Activated CD4-positive, alpha-beta T cell treated with anti-CD3 and anti-CD28 coated beads, Interleukin-2, amount 10 ng/mL, durations not matched to agents 24 days and 14 days (primary cell): ENCODE measurements around the gene FRMD8. TPM values are rescaled to one million over a fixed set of nuclear protein-coding genes. Genes with fewer than 3 reads are reported as not detected.

ENCODE experiments used
- DNase-seq: peaks from one replicate; pipeline ENCODE4 v3.0.0; 2022
- H3K27ac Mint-ChIP-seq: one replicate; pipeline ENCODE4 v1.8.0; 2022; ENCODE audit warnings: mild to moderate bottlenecking, mixed read lengths
- H3K27me3 Mint-ChIP-seq: one replicate; pipeline ENCODE4 v1.8.0; 2022; ENCODE audit warnings: mixed read lengths
- H3K36me3 Mint-ChIP-seq: one replicate; pipeline ENCODE4 v1.8.0; 2022; ENCODE audit warnings: low read depth, mild to moderate bottlenecking, mixed read lengths
- H3K4me1 Mint-ChIP-seq: one replicate; pipeline ENCODE4 v1.8.0; 2021; ENCODE audit warnings: mixed read lengths
- H3K4me3 Mint-ChIP-seq: one replicate; pipeline ENCODE4 v1.8.0; 2022; ENCODE audit warnings: mild to moderate bottlenecking, moderate library complexity, mixed read lengths
- H3K9me3 Mint-ChIP-seq: one replicate; pipeline ENCODE4 v1.8.0; 2021; ENCODE audit warnings: mixed read lengths
- intact Hi-C: fragments of 100-400 bp; cut with micrococcal nuclease; formaldehyde crosslinking; loops from one replicate; pipeline ENCODE4 v1.15.1; 2023
- total RNA-seq: library from RNA; stranded (reverse); gene quantifications from 2 replicates; pipeline ENCODE4 v1.2.3, GENCODE V29; 2022

The FRMD8 gene
- total RNA-seq, 1 donor from 2014 or later: 46.7 TPM

DNA sequence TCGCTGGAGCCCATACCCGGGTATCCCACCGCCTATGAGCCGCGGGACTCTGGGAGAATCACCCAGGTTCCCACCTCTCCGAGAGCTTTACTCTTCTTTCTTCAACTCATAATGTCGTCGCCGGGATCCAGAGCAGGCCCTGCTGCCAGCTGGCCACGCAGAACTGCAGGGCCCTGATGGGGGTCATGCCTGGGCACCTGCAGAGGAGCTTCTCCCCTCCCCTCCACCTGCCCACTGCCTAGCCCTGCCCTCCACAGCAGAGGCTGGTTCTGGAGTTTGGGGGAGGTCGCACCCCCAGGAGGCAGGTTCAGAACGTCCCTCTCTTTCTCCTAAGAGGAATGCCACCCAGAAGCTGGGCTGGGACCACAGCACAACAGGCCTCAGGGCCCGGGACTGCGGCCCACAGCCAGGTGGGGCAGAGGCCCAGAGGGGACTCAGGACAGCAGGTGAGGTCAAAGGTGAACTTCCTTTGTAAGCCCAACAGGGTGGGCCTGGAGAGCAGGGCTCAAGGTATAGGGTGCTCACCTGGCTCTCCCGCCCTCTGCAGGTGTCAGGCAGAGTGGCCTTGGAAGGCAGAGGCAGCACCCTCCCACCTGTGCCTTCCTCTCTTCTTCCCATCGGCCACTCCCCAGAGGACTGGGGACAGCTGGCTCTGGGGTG lies 5.8 kb upstream of the FRMD8 start:
- Mint-ChIP-seq H3K36me3 (no peaks in the 10 kb centered on the region), H3K27me3 (no peaks in the 10 kb centered on the region), H3K4me3 (peak overlapping the region; percentile 83), H3K9me3 (no peaks in the 10 kb centered on the region), H3K27ac (peak overlapping the region; percentile 56), H3K4me1 (peaks cover 36% of the 10 kb centered on the region)
- DNase-seq: no peak
- intact Hi-C loops: no loop called here

DNA sequence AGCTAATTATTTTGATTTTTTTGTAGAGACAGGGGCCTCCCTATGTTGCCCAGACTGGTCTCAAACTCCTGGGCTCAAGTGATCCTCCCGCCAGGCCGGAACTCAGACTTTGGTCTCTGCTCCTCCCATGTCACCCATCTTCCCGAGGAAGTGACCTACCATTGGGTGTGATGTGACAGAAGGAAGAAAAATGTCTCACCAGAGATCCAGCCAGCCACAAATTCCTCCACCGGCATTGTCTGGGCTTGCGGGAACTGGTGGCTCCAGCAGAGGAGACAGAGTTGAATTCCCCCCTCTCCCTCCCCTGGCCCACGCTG lies 4.8 kb upstream of the FRMD8 start:
- no peaks in the 10 kb centered on the region for H3K9me3 Mint-ChIP-seq
- peak overlapping the region; percentile 96 for H3K27ac Mint-ChIP-seq
- H3K27me3 Mint-ChIP-seq: no peaks in the 10 kb centered on the region
- peak; percentile 85 for DNase-seq
- H3K4me3 Mint-ChIP-seq: peak overlapping the region; percentile 83
- H3K36me3 Mint-ChIP-seq: no peaks in the 10 kb centered on the region
- H3K4me1 Mint-ChIP-seq: peaks cover 37% of the 10 kb centered on the region
- intact Hi-C loops: loop anchor here (1.0 kb wide), 7 partner anchors 15 to 129 kb away; partner anchors contain the start of gene NEAT1

DNA sequence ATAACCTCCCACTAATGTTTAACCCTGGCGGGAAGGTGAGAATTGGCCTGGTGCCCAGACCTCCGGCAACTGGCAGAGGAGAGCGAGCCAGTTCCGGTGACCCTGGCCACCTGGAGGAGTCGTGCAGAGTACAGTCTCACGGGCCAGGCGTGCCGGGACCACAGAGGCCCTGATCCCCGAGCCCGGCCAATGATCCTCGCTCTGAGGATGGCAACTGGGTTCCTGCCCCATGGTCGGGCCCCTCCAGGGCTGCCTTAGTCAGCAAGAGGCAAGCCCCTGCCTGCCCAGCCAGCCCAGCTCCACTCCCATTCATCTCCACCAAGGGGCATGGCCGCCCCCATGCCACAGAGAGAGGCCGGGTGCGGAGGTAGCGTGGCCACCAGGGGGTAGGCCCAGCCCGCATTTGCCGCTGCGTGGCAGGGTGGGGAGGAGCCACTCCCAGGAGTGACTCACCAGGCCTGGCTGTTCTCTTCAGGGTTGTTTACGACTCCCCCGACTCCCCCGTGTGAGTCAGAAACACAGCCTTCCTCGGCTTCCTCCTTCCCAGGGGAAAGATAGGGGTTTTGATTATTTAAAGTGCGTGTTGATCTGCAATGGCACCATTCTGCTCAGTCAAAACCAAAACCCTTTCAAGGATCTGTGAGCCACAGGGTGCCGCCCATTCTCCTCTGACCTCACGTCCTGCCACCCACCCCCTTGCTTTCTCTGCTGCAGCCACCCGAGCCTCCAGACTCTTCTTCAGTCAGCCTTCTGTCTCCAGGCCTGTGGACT lies 4.2 kb upstream of the FRMD8 start, which contains the start of gene SLC25A45:
Gene SLC25A45 (minus strand): TSS at position 614 of the 771 bp plus-strand sequence. CDS start 695 bp downstream, outside the sequence.
- H3K27me3 Mint-ChIP-seq: no peaks in the 10 kb centered on the region
- H3K9me3 Mint-ChIP-seq: no peaks in the 10 kb centered on the region
- peak within 1 kb of the TSS; percentile 83 for H3K4me3 Mint-ChIP-seq
- peaks cover 40% of the 10 kb centered on the region for H3K4me1 Mint-ChIP-seq
- peak; percentile 97 for DNase-seq
- intact Hi-C loops: loop anchor here (1.0 kb wide), 7 partner anchors 16 to 128 kb away; partner anchors contain the start of gene NEAT1
- peak within 1 kb of the TSS; percentile 96 for H3K27ac Mint-ChIP-seq
- no peaks in the 10 kb centered on the region for H3K36me3 Mint-ChIP-seq

DNA sequence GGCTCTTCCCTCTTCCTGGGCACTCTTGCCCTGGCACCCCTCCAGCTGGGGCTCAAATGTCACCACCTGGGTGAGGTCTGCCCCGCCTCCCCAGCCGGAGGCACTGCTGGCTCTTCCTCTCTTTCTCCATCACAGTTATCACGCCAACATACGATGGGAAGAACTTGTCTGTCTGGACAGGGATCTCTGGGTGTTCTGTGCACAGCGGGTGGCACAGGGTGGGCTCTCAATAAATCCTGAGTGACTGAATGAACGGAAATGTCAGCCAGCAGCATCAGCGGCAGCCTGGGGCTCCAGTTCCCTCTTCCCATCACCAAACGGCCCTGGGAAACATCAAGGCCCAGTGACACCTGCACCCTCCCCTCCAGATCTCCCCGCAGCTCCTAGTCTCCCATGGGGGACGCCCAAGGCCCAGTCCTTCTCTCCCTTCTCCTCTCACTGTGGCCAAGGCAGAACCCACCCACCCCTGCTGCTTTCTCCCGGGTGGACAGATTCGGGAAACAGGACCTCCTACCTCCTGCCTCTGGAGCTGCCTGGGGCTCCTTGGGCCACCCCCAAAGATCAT lies 3.6 kb upstream of the FRMD8 start:
- intact Hi-C loops: loop anchor here (1.0 kb wide), 7 partner anchors 17 to 127 kb away; partner anchors contain the start of gene NEAT1
- Mint-ChIP-seq H3K27me3 (no peaks in the 10 kb centered on the region), H3K36me3 (peaks cover 1% of the 10 kb centered on the region), H3K4me1 (peaks cover 40% of the 10 kb centered on the region), H3K4me3 (peak overlapping the region; percentile 83), H3K9me3 (no peaks in the 10 kb centered on the region), H3K27ac (peak overlapping the region; percentile 96)
- no peak for DNase-seq

DNA sequence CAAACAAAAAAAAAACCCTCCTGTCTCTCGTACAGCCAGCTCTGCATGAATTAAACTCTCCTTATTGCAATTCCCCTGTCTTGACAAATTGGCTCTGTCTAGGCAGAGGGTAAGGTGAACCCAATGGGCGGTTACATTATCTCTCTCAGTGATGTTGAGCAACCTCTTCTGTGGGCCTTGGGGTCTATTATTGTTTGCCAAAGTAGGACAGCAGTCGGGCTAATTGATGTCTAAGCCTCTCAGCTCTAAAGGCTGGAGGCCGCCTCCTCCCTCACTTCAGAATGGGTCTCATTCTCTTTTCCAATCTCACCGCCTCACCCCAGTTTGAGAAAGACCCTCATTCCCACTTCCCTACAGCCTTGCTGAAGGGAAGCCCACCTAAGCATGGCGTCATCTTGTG lies 2.7 kb upstream of the FRMD8 start:
- no peak for DNase-seq
- intact Hi-C loops: no loop called here
- H3K27ac Mint-ChIP-seq: peak overlapping the region; percentile 96
- H3K27me3 Mint-ChIP-seq: no peaks in the 10 kb centered on the region
- no peaks in the 10 kb centered on the region for H3K9me3 Mint-ChIP-seq
- H3K4me1 Mint-ChIP-seq: peaks cover 49% of the 10 kb centered on the region
- H3K4me3 Mint-ChIP-seq: peak overlapping the region; percentile 83
- H3K36me3 Mint-ChIP-seq: peaks cover 7% of the 10 kb centered on the region

DNA sequence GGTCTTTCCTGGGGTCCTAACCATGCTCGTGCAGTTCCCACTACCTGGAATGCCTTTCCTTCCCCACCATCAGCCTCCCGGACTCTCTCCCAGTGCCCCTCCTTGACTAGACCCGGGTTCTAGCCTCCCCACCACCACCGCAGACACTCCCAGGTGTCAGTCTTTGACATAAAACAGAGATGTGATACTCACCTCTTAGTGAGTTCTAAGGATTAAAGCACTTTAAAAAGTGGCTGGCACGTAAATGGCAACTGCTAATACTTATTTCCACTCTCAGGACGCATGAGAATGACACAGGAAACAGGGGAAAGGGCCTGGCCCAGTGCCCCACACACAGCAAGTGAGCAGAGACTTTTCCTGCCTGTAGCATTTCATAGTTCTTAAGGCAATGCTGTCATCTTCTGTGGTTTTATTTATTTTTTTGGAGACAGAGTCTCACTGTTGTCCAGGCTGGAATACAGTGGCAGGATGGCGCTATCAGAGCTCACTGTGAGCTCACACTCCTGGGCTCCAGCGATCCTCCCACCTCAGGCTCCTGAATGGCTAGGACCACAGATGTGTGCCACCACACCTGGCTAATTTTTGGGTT lies 2.0 kb upstream of the FRMD8 start:
- Mint-ChIP-seq H3K4me1 (peaks cover 54% of the 10 kb centered on the region), H3K36me3 (peaks cover 11% of the 10 kb centered on the region), H3K4me3 (peak overlapping the region; percentile 83), H3K9me3 (no peaks in the 10 kb centered on the region), H3K27ac (peak overlapping the region; percentile 96), H3K27me3 (no peaks in the 10 kb centered on the region)
- intact Hi-C loops: no loop called here
- DNase-seq: peak; percentile 71

DNA sequence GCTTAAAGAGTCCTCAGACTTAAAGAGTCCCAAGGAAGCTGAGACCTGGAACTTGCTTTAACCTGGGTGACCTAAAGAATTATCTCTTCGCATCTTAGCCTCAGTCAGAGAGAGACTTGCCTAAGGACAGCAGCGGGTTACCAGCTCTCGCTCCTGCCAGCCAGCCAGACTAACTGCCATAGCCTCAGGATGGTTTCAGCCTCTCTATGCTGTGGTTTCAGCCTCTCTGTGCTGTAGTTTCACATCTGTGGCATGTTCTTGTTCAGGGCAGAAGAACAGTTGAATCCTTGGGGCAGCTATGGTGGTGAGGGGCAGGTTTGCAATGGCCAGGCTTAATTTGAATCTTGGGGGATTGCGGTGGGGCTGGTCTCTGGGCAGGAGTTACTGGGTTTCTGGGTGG lies 2.3 kb downstream of the FRMD8 start:
- Mint-ChIP-seq H3K36me3 (peaks cover 25% of the 10 kb centered on the region), H3K4me3 (peak overlapping the region; percentile 83), H3K4me1 (peaks cover 48% of the 10 kb centered on the region), H3K27me3 (no peaks in the 10 kb centered on the region), H3K9me3 (no peaks in the 10 kb centered on the region), H3K27ac (peak overlapping the region; percentile 52)
- DNase-seq: no peak
- intact Hi-C loops: no loop called here

DNA sequence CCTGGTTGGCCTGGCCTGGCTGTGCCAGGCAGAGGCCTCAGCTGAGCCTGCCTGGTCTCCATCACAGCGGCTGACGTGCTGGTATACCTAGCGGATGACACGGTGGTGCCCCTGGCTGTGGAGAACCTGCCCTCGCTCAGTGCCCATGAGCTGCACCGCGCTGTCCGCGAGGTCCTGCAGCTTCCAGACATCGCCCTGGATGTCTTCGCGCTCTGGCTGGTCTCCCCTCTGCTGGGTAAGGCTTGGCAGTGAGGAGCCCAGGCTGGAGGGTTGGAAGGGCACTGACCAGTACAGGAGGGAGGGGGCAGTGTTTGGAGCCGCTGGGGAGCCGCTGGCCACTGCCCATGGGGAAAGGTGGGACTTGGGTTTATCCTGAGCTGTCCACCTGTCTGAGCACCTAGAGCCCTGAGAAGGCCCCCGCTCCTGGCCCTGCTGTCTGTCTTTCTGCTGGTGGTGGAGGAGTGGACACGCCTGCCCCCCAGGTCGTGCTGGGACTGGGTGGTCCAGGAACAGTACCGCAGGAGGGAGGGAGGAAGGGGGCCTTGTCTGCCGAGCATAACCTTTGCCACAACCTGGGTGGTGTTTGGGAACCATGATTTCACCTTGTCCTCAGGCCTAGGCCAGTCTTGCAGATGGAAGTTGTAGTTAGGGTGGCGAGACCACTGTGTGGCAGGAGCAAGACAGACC lies 3.0 kb downstream of the FRMD8 start:
- Mint-ChIP-seq H3K27ac (peak overlapping the region; percentile 29), H3K36me3 (peaks cover 26% of the 10 kb centered on the region), H3K9me3 (no peaks in the 10 kb centered on the region), H3K27me3 (no peaks in the 10 kb centered on the region), H3K4me1 (peaks cover 40% of the 10 kb centered on the region), H3K4me3 (peak overlapping the region; percentile 83)
- DNase-seq: no peak
- intact Hi-C loops: no loop called here

DNA sequence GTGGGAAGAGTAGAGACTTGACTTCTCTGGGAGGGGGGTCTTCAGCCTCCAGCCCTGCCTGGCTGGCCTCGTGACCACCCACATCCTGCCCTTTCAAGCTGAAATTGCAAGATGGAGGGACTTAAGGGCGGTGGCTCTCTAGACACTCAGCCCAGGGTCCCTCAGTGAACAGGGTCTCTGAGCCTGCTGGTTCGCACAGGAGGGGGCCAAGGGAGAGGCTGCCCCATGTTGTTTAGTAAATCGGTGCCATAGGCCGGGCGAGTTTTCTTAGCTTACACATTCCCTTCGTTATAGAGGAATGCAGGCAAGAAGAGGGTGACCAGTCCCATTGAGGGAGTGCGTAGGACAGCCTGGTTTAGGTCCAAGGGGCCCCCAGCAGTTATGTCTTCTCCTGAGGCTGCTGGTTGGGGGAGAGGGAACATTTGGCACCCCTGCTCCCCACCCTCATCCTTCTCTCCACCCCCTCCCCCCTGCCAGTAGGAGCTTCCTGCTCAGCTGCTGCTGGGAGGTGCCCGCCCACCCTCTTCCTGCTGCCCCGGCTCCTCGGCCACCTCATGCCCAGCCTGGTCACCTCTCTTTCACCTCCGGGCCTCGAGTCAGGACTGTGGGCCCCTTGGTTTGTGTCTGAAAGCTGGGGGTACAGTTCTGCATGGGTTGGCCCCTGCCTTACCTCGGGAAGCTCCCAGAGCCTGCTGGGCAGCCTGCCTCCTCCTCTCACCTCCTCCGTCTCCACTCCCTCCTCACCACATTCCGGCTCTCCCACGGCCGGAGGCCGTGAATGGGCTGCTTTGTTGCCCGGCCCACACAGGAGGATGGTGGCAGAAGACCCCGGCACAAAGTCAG lies 3.9 kb downstream of the FRMD8 start:
- Mint-ChIP-seq H3K27me3 (no peaks in the 10 kb centered on the region), H3K27ac (peak overlapping the region; percentile 63), H3K36me3 (peaks cover 26% of the 10 kb centered on the region), H3K4me1 (peaks cover 32% of the 10 kb centered on the region), H3K4me3 (peak overlapping the region; percentile 55), H3K9me3 (no peaks in the 10 kb centered on the region)
- DNase-seq: no peak
- intact Hi-C loops: no loop called here

DNA sequence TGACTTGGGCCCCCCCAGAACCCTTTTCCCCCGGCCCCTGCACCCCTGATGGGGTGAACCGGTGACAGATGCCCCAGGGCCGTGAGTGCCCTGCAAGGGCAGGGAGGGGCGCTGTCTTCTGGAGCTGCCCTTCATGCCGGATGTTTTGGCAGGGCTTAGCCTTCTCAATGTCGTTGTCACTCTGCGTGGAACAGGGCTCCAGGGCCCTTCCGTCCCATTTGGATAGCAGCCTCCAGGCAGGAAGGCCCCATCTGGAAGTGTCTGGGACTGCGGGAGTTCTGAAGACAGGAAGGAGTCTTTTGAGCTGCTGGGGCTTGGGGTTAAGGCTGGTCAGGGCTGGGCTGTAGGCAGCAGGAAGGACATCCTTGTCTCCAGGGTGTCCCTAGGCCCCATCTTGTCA lies 4.6 kb downstream of the FRMD8 start:
- H3K4me1 Mint-ChIP-seq: peaks cover 29% of the 10 kb centered on the region
- peak overlapping the region; percentile 55 for H3K4me3 Mint-ChIP-seq
- H3K27me3 Mint-ChIP-seq: no peaks in the 10 kb centered on the region
- no peak for DNase-seq
- intact Hi-C loops: no loop called here
- no peaks in the 10 kb centered on the region for H3K9me3 Mint-ChIP-seq
- peaks cover 28% of the 10 kb centered on the region for H3K36me3 Mint-ChIP-seq
- no peak overlapping the region for H3K27ac Mint-ChIP-seq

DNA sequence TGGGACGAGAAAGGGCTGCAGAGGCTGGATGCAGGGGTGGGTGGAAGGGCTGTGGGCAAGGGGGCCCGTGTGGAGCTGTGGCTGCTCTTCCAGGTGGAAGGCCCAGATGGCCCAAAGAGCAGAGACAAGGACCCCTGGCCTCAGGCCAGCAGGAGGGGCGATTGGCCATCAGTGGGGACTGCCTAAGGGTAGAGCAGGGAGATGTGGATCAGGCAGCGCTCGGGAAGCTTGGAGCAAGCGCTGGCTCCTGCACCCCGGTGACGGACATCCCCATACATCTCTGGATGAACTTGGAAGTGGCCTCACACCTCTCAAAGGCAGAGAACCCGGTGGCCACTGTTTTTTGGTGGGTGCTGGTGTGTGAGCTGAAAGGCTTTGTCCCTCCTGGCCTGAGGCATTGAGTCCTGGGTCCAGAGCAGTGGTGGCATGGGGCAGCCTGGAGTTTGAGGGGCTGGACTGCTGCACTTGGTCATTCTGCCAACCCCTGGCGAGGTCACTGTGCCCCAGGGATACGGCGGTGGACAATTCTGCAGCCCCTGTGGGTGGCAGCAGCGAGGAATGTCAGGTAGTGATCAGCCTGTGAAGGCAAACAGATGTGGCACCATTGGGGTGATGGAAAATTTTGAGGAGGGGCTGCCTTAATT lies 5.9 kb downstream of the FRMD8 start:
- Mint-ChIP-seq H3K27me3 (no peaks in the 10 kb centered on the region), H3K36me3 (peaks cover 32% of the 10 kb centered on the region), H3K9me3 (no peaks in the 10 kb centered on the region), H3K27ac (peak overlapping the region; percentile 30), H3K4me3 (no peak overlapping the region), H3K4me1 (peaks cover 26% of the 10 kb centered on the region)
- intact Hi-C loops: no loop called here
- no peak for DNase-seq

DNA sequence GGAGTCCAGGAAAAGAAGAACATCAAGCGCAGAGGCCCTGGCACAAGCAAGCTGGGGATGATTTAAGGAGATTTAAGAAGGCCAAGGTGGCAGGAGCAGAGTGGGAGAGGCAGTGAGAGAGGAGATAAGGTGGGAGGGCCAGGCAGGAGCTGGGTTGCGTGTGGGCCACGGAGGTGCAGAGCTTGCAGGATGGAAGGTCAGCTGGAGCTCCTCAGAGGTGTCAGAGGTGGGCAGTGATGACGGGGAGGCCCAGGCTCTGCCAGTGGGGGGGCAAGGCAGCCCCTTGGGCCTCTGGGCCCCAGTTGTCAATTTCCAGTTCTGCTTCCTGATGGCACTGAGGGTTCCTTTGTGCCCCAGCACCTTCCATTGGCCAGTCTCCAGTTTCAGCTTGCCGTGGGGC lies 6.5 kb downstream of the FRMD8 start:
- H3K9me3 Mint-ChIP-seq: no peaks in the 10 kb centered on the region
- H3K4me1 Mint-ChIP-seq: peaks cover 27% of the 10 kb centered on the region
- peaks cover 32% of the 10 kb centered on the region for H3K36me3 Mint-ChIP-seq
- intact Hi-C loops: no loop called here
- peak overlapping the region; percentile 7 for H3K27ac Mint-ChIP-seq
- no peak overlapping the region for H3K4me3 Mint-ChIP-seq
- no peak for DNase-seq
- H3K27me3 Mint-ChIP-seq: no peaks in the 10 kb centered on the region
